Activated CD8-positive, alpha-beta memory T cell treated with anti-CD3 and anti-CD28 coated beads, Interleukin-2, amount 50 U/mL, for 1 hour (primary cell): ENCODE measurements around the gene ANO6.

ENCODE experiments used
- DNase-seq: peaks from one replicate; pipeline ENCODE4 v3.0.0-alpha.2; 2020; ENCODE audit errors: extremely low read depth

Gene ANO6

DNA sequence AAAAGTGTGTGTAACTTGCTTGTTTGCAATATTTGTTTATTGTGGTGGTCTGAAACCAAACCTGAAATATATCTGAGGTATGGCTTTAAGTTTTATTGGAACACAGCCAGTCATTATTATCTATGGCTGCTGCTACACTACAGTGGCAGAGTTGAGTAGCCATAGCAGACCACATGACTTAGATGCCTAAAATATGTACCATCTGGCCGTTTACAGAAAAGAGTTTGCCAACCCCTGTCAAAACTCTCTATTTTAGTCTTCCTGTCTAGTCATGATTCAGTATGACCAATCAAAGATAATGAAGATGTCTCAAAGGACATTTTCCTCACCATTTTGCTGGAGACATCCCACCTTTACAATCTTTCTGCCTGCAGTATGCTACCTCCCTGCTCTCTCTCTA lies 242.3 kb downstream of the ANO6 start:
- DNase-seq = no peak

DNA sequence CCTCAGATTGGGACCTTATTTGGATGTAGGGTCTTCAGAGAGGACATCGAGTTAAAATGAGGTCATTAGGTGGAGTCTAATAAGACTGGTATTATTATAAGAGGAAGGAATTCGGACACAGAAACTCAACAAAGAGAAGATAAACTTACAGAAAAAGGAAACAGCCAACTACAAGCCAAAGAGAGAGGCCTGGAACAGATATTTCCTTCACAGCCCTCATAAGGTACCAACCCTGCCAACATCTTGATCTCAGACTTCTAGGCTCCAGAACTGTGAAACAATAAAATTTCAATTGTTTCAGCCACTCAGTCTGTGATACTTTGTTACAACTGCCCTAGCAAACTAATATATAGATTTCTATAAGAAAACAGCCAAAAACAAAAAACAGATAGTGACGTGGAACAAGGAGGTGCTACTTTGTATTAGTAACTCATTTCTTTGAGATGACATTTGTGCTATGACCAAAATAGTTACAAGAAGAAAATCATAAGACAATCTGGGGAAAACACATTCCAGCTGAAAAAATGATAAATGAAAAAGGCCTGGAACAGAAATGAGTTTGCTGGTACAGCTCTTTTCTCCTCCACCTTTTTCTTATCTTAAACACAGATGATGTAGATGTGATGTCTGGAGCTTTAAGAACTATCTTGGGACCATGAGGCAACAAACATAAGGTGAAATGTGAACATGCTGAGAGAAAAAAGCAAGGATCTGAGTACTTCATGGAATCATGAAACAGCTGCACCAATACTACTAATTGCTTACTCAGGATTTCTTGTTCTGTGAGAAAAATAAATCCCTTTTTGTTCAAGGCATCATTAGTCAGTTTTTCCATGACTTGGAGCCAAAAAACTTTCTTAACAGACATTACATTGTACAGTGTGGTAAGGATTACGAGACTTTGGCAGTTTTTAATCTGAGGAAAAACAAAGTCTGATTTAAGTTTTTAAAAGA lies 243.2 kb downstream of the ANO6 start:
- no peak for DNase-seq

DNA sequence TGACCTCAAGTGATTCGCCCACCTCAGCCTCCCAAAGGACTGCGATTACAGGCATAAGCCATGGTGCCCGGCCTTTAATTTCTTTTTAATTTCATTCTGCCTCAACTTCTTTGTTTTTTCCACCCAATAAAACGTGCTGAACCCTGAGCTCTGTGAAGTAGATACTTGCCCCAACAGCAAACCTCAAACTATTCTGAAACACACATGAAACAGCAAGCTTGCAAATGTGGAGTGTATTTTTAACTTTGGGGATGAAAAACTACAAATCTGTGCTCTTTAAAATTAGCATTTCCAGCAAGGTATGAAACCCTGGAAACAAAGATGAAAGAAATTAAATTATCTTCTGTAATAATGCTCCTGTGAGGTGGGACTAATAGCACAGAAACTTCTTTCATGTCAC lies 246.6 kb downstream of the ANO6 start:
- no peak for DNase-seq

DNA sequence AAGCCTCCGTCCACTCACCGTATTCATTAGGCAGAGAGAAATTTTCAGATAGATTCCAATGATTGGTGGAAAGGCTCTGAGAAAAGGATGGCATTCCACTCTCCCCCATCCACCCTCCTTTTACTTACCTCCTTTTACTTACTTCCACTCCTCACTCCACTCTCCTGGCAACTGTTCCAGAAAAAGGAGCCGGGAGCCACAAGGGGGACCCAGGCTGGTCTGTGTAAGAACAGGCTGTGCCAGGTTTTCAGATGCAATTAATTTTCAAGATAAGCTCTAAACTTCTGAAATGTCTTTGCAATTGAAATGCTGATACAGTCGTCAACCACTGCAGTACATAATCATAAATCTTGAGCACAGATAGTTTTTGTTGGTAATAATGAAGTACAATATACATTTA lies 248.8 kb downstream of the ANO6 start:
- DNase-seq = no peak

DNA sequence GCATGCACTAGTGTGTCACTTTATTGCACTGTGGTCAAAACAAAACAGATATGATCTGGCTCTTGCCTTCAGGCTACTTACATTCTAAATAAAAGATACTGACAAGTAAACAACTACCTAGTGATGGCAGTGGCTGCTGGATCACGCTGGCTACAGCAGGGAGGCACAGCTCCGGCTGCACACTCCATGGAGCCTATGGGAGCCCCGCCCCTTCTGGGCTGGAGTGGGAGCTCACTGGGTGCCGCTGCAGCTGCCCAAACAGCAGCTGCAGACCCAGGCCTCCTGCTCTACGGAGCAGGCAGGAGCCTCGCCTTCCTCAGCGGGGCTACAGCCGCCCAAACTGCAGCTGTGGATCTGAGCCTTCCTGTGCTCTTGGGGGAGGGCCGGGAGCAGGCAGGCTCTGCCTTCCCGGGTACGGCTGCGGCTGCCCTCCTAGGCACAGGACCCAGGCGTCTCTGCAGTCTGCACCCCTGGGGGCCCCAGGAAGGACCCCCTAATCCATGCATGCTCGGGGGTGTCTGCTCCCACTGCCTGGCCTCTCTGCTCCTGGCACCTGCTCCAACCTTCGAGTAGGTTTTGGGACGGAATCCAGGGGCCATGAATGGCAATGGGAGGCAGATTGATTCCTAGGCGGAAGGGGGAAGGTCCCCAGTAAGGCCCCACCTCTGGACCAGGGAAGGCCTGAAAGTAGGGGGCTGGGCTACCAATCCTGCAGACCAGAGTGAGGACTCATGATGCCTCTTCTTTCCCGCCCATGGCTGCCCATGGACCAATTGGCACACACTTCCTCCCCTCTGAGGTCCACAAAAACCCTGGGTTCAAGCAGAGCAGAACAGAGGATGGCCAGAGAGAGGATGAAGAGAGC lies 253.1 kb downstream of the ANO6 start:
- DNase-seq = no peak

DNA sequence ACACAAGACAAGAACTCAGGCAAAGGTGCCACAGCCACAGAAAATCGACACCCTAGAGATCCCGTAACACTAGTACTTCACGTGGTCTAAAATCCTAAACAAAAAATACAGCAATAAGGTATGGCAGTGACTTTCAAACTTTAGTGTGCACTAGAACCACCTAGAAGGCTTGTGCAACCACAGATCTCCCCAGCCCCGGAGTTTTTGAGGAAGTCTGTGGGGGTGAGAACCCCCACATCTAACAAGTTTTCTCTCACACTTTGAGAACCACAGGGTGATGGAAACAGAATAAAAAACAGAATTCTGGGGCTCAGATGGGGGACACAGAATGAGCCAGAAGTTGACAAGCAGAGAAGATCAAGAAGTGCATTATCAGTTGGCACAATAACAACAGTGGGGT lies 254.0 kb downstream of the ANO6 start:
- DNase-seq = no peak

DNA sequence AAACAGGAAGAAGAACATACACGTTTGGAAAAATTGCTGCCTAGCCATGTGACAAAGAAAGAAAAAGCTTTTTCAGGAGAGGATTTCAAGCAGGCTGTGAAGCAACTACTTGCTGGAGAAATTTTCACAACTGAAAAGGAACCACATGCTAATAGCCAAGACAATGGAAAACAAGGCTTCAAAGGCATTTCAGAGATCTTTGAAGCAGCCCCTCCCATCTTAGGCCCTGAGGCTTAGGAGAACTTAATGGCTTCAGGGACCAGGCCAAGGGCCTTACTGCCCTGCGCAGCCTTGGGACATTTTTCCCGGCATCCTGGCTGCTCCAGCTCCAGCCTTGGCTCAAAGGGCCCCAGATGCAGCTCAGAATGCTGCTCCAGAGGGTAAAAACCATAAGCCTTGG lies 257.7 kb downstream of the ANO6 start:
- no peak for DNase-seq

DNA sequence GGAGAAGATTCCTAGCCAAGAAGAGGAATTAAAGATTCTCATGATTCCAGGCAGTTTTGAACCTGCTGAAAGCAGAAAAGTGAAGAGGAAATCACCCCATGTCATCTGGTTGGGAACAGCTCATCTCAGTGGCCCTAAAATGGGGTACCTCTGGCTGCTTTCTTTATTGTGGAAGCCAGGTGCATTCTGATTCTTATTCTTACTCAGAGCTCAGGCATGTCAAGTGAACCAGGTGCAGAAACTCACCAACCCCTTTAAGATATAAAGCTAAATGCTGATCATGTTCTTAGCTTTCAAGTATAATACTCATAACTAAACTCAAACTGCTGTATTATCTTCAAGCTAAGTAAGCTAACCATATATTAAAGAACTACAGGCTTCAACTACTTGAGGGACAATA lies 259.7 kb downstream of the ANO6 start:
- no peak for DNase-seq

DNA sequence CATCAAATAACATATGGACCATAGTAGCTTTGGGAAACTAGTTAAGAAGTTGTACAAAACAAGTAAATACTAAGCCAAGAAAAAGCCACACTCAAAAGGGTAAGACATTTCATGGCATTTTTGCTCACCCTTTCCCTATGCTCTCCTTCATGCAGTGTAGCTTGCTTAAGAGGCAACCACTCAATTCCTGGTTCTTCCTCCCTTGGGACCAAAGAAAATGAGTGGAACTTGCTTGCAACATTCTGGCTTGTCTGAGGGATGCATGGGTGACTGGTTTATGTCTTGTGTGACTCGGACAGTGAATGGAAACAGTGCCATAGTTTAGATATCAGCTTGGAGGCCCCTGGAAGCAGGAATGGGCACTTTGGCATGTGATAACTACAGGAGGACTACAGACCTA lies 261.6 kb downstream of the ANO6 start:
- no peak for DNase-seq

DNA sequence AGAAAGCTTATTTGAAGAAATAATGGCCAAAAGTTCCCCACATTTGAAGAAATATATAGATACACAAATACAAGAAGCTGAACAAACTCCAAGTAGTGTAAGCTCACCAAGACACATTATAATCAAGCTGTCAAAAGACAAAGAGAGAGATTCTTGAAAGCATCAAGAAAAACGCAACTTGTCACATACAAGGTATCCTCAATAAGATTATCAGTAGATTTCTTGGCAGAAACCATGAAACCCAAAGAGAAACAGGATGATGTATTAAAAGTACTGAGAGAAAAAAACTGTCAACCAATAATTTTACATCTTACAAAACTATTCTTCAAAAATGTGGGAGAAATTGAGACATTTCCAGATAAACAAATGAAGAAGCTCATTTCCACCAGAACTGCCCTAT lies 263.0 kb downstream of the ANO6 start:
- DNase-seq = no peak

DNA sequence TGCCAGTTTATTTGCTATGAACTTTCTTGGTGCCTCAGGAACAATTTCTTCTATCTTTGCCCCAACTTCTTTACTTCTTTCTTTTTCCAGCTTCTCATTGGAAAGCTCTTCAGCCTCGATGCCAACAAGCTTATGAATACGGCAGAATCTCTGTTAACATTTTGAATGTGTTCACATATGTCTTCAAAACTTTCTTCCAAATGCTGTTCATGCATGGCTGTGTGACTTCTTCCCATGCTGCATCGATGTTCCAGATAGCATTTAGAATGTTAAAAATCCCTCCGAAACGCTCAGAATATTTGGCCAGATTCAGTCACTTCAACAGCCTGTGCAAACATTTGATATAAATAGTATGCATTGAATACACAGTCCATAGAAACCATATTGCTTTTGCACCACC lies 265.9 kb downstream of the ANO6 start:
- no peak for DNase-seq

DNA sequence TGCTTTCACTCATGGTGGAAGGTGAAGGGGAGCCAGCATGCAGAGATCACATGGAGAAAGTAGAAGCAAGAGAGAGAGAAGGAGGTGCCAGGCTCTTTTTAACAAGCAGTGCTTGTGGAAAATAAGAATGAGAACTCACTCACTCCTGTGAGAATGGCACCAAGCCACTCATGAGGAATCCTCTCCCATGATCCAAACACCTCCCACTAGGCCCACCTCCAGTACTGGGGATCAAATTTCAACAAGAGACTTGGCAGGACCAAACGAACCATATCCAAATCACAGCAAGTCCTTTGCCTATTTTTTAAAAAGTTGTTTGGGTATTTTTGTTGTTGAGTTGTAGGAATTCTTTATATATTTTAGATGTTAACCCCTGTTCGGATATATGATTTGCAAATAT lies 267.7 kb downstream of the ANO6 start:
- no peak for DNase-seq
